SK-N-SH (cell line): ENCODE results near the gene FAM120B.

Experiments used
- GABPA ChIP-seq: IDR thresholded peaks from 2 replicates; pipeline ENCODE4 v1.4.0; 2012; ENCODE audit warnings: low read depth, mild to moderate bottlenecking
- TAF1 ChIP-seq: IDR thresholded peaks from 2 replicates; pipeline ENCODE4 v1.6.1; 2012; ENCODE audit warnings: low read depth, mild to moderate bottlenecking, low read length, moderate library complexity, borderline replicate concordance
- TF ChIP-seq, protein P1 (sequence below): fragments of 200-600 bp; sonication (generic); IDR thresholded peaks from 2 replicates; pipeline ENCODE4 v1.6.1; 2017; ENCODE audit warnings: antibody characterized with exemption, mild to moderate bottlenecking, moderate library complexity
- TF ChIP-seq, protein P2 (sequence below): IDR thresholded peaks from 2 replicates; pipeline ENCODE4 v1.6.1; 2012; ENCODE audit warnings: mild to moderate bottlenecking, low read depth, low read length, moderate library complexity

DNA sequence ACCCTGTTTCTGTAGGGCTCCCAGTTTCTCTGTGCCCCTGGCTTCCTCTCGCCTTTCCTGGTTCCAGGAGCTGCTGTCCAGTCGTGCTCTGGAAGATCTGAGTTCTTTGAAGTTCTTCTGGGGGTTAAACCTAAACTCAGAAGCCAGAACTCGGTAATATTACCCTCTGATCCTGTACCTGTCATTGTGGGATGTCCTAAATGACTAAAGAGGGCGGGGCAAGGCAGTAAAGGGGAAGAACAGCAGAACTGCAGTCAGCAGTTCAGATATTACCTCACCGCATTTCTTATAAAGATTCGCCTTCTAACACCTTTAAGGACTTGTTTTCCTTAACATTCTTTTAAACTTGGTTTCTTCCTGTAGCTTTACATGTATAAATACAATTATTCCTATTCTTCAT lies 63.9 kb downstream of the FAM120B start:
- no peak for TF ChIP-seq GABPA
- TF ChIP-seq, protein P1, sequence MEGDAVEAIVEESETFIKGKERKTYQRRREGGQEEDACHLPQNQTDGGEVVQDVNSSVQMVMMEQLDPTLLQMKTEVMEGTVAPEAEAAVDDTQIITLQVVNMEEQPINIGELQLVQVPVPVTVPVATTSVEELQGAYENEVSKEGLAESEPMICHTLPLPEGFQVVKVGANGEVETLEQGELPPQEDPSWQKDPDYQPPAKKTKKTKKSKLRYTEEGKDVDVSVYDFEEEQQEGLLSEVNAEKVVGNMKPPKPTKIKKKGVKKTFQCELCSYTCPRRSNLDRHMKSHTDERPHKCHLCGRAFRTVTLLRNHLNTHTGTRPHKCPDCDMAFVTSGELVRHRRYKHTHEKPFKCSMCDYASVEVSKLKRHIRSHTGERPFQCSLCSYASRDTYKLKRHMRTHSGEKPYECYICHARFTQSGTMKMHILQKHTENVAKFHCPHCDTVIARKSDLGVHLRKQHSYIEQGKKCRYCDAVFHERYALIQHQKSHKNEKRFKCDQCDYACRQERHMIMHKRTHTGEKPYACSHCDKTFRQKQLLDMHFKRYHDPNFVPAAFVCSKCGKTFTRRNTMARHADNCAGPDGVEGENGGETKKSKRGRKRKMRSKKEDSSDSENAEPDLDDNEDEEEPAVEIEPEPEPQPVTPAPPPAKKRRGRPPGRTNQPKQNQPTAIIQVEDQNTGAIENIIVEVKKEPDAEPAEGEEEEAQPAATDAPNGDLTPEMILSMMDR = no peak
- no peak for TF ChIP-seq TAF1
- TF ChIP-seq, protein P2, sequence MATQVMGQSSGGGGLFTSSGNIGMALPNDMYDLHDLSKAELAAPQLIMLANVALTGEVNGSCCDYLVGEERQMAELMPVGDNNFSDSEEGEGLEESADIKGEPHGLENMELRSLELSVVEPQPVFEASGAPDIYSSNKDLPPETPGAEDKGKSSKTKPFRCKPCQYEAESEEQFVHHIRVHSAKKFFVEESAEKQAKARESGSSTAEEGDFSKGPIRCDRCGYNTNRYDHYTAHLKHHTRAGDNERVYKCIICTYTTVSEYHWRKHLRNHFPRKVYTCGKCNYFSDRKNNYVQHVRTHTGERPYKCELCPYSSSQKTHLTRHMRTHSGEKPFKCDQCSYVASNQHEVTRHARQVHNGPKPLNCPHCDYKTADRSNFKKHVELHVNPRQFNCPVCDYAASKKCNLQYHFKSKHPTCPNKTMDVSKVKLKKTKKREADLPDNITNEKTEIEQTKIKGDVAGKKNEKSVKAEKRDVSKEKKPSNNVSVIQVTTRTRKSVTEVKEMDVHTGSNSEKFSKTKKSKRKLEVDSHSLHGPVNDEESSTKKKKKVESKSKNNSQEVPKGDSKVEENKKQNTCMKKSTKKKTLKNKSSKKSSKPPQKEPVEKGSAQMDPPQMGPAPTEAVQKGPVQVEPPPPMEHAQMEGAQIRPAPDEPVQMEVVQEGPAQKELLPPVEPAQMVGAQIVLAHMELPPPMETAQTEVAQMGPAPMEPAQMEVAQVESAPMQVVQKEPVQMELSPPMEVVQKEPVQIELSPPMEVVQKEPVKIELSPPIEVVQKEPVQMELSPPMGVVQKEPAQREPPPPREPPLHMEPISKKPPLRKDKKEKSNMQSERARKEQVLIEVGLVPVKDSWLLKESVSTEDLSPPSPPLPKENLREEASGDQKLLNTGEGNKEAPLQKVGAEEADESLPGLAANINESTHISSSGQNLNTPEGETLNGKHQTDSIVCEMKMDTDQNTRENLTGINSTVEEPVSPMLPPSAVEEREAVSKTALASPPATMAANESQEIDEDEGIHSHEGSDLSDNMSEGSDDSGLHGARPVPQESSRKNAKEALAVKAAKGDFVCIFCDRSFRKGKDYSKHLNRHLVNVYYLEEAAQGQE = no peak
